ENCODE data around the gene RELN. TPM values are rescaled to one million over a fixed set of nuclear protein-coding genes. Genes with fewer than 3 reads are reported as not detected.

The RELN gene
- total RNA-seq, 2 experiments from 2014 or later = not detected

DNA sequence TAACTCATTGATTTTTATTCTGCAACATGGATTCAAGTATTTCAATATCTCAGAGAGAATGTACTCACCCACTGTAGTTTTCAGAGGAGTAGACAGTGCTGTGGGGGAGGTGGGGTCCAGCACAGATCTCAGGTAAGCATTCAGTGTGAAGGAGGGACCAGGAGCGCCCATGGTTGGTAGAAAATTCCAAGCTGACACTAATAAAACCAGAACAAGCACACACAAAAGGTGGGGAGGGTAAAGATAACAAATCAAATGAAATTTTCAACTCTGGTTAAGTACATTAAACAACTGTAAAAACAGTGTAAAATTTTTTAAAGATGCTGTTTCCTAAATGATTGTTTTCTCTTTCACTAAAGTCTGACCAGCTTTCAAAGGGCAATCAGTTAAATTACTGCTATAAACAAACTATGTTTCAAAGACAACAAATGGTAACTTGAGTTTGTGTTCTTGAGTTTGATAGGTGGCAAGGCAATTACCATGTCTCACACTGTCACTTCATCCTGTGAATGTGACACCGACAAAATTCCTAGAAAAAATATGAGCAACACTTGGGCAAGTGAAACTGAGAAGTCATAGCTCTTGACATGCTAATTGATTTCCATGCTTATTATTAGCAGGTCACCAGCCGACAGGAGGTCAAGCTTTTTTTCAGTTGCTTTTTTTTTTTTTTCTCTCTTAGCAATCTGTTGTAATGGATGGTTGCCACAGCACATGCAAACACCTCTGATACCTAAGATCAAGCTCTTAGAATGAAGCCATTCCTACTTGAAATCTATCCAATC, 337.7 kb downstream of the RELN start:
- H3K36me3 Mint-ChIP-seq (ENCODE audit: low read depth) = no peaks in the 10 kb centered on the region
- Histone ChIP-seq H3K9me3 (ENCODE audit: control insufficient read depth in 1 of 2, insufficient read depth in 1 of 2, low read length in 2 of 2) (no peaks in the 10 kb centered on the region), H3K4me3 (ENCODE audit: low read length) (no peak overlapping the region), H3K27me3 (ENCODE audit: control insufficient read depth in 1 of 2, insufficient read depth in 2 of 2, low read length in 2 of 2) (peaks cover 0 to 5% of the 10 kb centered on the region in 2 experiments), H3K4me1 (ENCODE audit: insufficient read depth, low read length) (no peaks in the 10 kb centered on the region), H3K27ac (ENCODE audit: low read depth in 1 of 2, low read length in 2 of 2) (no peak overlapping the region), H3K36me3 (ENCODE audit: insufficient read depth, low read length) (no peaks in the 10 kb centered on the region)
- H3K9me3 Mint-ChIP-seq = peaks cover 7% of the 10 kb centered on the region
- POLR2A ChIA-PET = no interaction called here
- intact Hi-C loops (cut with DNase I, micrococcal nuclease) = no loop called here
- ATAC-seq (ENCODE audit: poor library complexity) (no peak), DNase-seq (no peak)
- no peak overlapping the region for H3K4me3 Mint-ChIP-seq
- H3K4me1 Mint-ChIP-seq (ENCODE audit: low read depth) = no peaks in the 10 kb centered on the region
- TF ChIP-seq, protein P1, sequence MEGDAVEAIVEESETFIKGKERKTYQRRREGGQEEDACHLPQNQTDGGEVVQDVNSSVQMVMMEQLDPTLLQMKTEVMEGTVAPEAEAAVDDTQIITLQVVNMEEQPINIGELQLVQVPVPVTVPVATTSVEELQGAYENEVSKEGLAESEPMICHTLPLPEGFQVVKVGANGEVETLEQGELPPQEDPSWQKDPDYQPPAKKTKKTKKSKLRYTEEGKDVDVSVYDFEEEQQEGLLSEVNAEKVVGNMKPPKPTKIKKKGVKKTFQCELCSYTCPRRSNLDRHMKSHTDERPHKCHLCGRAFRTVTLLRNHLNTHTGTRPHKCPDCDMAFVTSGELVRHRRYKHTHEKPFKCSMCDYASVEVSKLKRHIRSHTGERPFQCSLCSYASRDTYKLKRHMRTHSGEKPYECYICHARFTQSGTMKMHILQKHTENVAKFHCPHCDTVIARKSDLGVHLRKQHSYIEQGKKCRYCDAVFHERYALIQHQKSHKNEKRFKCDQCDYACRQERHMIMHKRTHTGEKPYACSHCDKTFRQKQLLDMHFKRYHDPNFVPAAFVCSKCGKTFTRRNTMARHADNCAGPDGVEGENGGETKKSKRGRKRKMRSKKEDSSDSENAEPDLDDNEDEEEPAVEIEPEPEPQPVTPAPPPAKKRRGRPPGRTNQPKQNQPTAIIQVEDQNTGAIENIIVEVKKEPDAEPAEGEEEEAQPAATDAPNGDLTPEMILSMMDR (IDR thresholded peaks at IDR 0.05) = no peak
- CTCF ChIA-PET = no interaction called here
- peaks cover 6% of the 10 kb centered on the region for H3K27me3 Mint-ChIP-seq
- no peak overlapping the region for H3K27ac Mint-ChIP-seq

DNA sequence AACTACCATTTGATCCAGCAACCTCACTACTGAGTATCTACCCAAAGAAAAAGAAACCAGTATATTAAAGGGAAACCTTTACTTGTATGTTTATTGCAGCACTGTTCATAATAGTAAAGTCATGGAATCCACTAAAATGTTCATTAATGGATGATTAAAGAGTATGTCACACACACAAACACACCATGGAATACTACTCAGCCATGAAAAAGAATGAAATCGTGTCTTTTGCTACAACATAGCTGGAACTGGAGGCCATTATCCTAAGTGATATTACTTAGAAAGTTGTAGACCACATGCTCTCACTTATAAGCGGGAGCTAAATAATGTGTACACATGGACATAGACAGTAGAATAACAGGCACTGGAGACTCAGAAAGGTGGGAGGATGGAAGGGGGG, 340.4 kb downstream of the RELN start:
- TF ChIP-seq, protein P1 (IDR thresholded peaks at IDR 0.05) = no peak
- no peaks in the 10 kb centered on the region for H3K9me3 ChIP-seq (ENCODE audit: control insufficient read depth in 1 of 2, insufficient read depth in 1 of 2, low read length in 2 of 2)
- no peaks in the 10 kb centered on the region for H3K4me1 Mint-ChIP-seq (ENCODE audit: low read depth)
- intact Hi-C loops (cut with DNase I, micrococcal nuclease) = no loop called here
- H3K27ac ChIP-seq (ENCODE audit: low read depth in 1 of 2, low read length in 2 of 2) = no peak overlapping the region
- H3K9me3 Mint-ChIP-seq = peaks cover 9% of the 10 kb centered on the region
- peaks cover 0 to 5% of the 10 kb centered on the region in 2 experiments for H3K27me3 ChIP-seq (ENCODE audit: control insufficient read depth in 1 of 2, insufficient read depth in 2 of 2, low read length in 2 of 2)
- ATAC-seq (ENCODE audit: poor library complexity) (no peak), DNase-seq (no peak)
- ChIA-PET CTCF (no interaction called here), POLR2A (no interaction called here)
- no peak overlapping the region for H3K4me3 ChIP-seq (ENCODE audit: low read length)
- H3K4me3 Mint-ChIP-seq = no peak overlapping the region
- no peaks in the 10 kb centered on the region for H3K36me3 ChIP-seq (ENCODE audit: insufficient read depth, low read length)
- peaks cover 5% of the 10 kb centered on the region for H3K27me3 Mint-ChIP-seq
- H3K4me1 ChIP-seq (ENCODE audit: insufficient read depth, low read length) = no peaks in the 10 kb centered on the region
- no peak overlapping the region for H3K27ac Mint-ChIP-seq
- H3K36me3 Mint-ChIP-seq (ENCODE audit: low read depth) = no peaks in the 10 kb centered on the region

DNA sequence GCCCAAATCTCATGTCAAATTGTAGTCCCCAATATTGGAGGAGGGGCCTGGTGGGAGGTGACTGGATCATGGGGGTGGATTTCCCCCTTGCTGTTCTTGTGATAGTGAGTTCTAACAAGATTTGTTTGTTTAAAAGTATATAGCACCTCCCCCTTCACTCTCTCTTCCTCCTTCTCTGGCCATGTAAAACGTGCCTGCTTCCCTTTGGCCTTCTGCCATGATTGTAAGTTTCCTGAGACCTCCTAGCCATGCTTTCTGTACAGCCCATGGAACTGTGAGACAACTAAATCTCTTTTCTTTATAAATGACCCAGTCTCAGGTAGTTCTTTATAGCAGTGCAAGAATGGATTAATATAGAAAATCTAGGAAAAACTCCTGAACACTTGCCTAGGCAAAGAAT, 341.3 kb downstream of the RELN start:
- Mint-ChIP-seq H3K36me3 (ENCODE audit: low read depth) (no peaks in the 10 kb centered on the region), H3K9me3 (peaks cover 11% of the 10 kb centered on the region), H3K4me3 (no peak overlapping the region), H3K27me3 (no peaks in the 10 kb centered on the region), H3K4me1 (ENCODE audit: low read depth) (no peaks in the 10 kb centered on the region), H3K27ac (no peak overlapping the region)
- DNase-seq = no peak
- Histone ChIP-seq H3K9me3 (ENCODE audit: control insufficient read depth in 1 of 2, insufficient read depth in 1 of 2, low read length in 2 of 2) (peaks cover 0 to 9% of the 10 kb centered on the region in 2 experiments), H3K4me1 (ENCODE audit: insufficient read depth, low read length) (no peaks in the 10 kb centered on the region), H3K36me3 (ENCODE audit: insufficient read depth, low read length) (no peaks in the 10 kb centered on the region), H3K4me3 (ENCODE audit: low read length) (no peak overlapping the region), H3K27me3 (ENCODE audit: control insufficient read depth in 1 of 2, insufficient read depth in 2 of 2, low read length in 2 of 2) (peaks cover 0 to 8% of the 10 kb centered on the region in 2 experiments), H3K27ac (ENCODE audit: low read depth in 1 of 2, low read length in 2 of 2) (no peak overlapping the region)
- ATAC-seq (ENCODE audit: poor library complexity) = no peak
- intact Hi-C loops (cut with DNase I, micrococcal nuclease) = no loop called here
- CTCF ChIA-PET = no interaction called here
- POLR2A ChIA-PET = no interaction called here
- TF ChIP-seq, protein P1 (IDR thresholded peaks at IDR 0.05) = no peak

Measured in CD4-positive, alpha-beta T cell (primary cell).